ENCODE data around the gene ELL3. TPM values are rescaled to one million over a fixed set of nuclear protein-coding genes. Genes with fewer than 3 reads are reported as not detected.

Gene ELL3
- total and polyA plus RNA-seq, 10 of the 15 experiments (the other 5 are each of a cell fraction or from before 2014, with no cell fraction given) = 12.9 to 30.3 (median 20.2) TPM

DNA sequence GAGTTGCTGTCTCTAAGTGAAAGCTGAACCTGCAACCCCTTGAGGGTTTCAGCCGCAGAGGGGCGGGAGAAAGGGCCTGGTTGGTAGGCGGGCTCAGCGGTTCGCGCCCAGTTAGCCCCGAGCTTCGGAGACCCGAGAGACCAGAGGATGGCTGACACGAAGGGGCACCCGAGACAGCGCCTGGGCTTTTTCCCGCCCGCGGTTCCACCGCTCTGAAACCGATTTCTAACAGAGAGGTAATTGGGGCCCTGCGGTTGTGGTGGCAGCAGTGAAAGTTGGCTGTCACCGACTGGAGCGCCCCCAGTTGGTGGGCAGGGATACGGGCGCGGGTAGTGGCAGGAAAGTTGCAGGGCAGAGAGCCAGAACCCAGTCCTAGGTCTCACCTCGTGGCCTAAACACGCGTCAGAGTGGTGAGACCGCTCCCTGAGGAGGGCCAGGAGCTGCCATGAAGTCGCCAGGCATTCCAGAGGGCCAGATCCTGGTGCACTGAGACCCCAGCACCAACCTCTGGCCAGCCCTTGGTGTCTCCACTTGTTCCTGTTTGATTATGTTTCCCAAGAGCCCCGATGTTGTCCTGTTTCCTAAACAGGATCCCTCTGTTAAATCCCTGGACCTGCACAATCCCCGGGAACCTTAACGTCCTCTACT is 625 bp upstream of the ELL3 start (continued):
- 0 out of 2 replicates have a peak, but pooled peaks have one; percentile 19 for TF ChIP-seq YY1 (IDR thresholded peaks at IDR 0.05; ENCODE audit: low read depth, low read length)
- TF ChIP-seq RB1 (IDR thresholded peaks at IDR 0.05; ENCODE audit: borderline replicate concordance) = peak; percentile 98; the same call in 1 of the 2 replicates
- TF ChIP-seq ATF2 (IDR thresholded peaks at IDR 0.05; ENCODE audit: low read length) = 0 out of 2 replicates have a peak, but pooled peaks have one; percentile 19
- TF ChIP-seq SKIL (IDR thresholded peaks at IDR 0.05; ENCODE audit: low read depth, poor library complexity, severe bottlenecking) = peak; percentile 95
- TF ChIP-seq KDM1A (IDR thresholded peaks at IDR 0.05; ENCODE audit: borderline replicate concordance) = no peak
- peak; percentile 63 for TF ChIP-seq CREM (IDR thresholded peaks at IDR 0.05; ENCODE audit: low read depth)
- peak; percentile 95 for TF ChIP-seq RUNX3 (IDR thresholded peaks at IDR 0.05; ENCODE audit: low read length)
- TF ChIP-seq BCL3 (IDR thresholded peaks at IDR 0.05; ENCODE audit: borderline replicate concordance, insufficient read depth, low read depth, low read length, poor library complexity, severe bottlenecking) = no peak
- TF ChIP-seq PAX5 (IDR thresholded peaks at IDR 0.05; ENCODE audit: borderline replicate concordance, low read depth, low read length) = peak; percentile 63; the same call in 1 of the 2 replicates
- TF ChIP-seq CBX5 (IDR thresholded peaks at IDR 0.05; ENCODE audit: low read depth) = peak; percentile 87
- peak; percentile 39 for TF ChIP-seq SMAD1 (IDR thresholded peaks at IDR 0.05; ENCODE audit: low read depth, partially characterized antibody)
- TF ChIP-seq EED (IDR thresholded peaks at IDR 0.05; ENCODE audit: low read depth) = peak; percentile 90
- TF ChIP-seq IKZF2 (IDR thresholded peaks at IDR 0.05) = peak; percentile 90 to 94
- TF ChIP-seq MXI1 (IDR thresholded peaks at IDR 0.05; ENCODE audit: low read depth, low read length) = peak; percentile 64; the same call in 1 of the 2 replicates
- no peak for TF ChIP-seq KAT2A (conservative IDR thresholded peaks at IDR 0.05; ENCODE audit: control insufficient read depth, low read depth, low read length)
- TF ChIP-seq NFIC (IDR thresholded peaks at IDR 0.05; ENCODE audit: low read depth, low read length) = peak; percentile 27; the same call in 1 of the 2 replicates
- TF ChIP-seq POLR2AphosphoS5 (IDR thresholded peaks at IDR 0.05; ENCODE audit: low read length) = 0 out of 2 replicates have a peak, but pooled peaks have one; percentile 35
- no peak for TF ChIP-seq ZNF384 (IDR thresholded peaks at IDR 0.05; ENCODE audit: borderline replicate concordance, low read depth, low read length)
- peak; percentile 60 to 83; a peak in 2 of 4 replicates for TF ChIP-seq BHLHE40 (IDR thresholded peaks at IDR 0.05; ENCODE audit: borderline replicate concordance in 1 of 2, low read depth in 2 of 2, low read length in 1 of 2)
- peak; percentile 17; the same call in 1 of the 2 replicates for TF ChIP-seq TAF1 (IDR thresholded peaks at IDR 0.05; ENCODE audit: borderline replicate concordance, low read depth, low read length)
- peak; percentile 74 for TF ChIP-seq KLF5 (IDR thresholded peaks at IDR 0.05; ENCODE audit: partially characterized antibody)
- TF ChIP-seq LARP7 (IDR thresholded peaks at IDR 0.05) = peak; percentile 71
- TF ChIP-seq NR2F1 (conservative IDR thresholded peaks at IDR 0.05) = peak; percentile 99
- no peak for TF ChIP-seq CHD2 (IDR thresholded peaks at IDR 0.05; ENCODE audit: borderline replicate concordance, low read depth, low read length)
- TF ChIP-seq ZSCAN29 (IDR thresholded peaks at IDR 0.05) = peak; percentile 83
- peak; percentile 66; the same call in 1 of the 2 replicates for TF ChIP-seq CREB1 (IDR thresholded peaks at IDR 0.05; ENCODE audit: low read depth)
- TF ChIP-seq STAT1 (conservative IDR thresholded peaks at IDR 0.05) = peak; percentile 52; the same call in 1 of the 2 replicates

All from GM12878 (cell line).